ENCODE data around the gene LDB1.

DNA sequence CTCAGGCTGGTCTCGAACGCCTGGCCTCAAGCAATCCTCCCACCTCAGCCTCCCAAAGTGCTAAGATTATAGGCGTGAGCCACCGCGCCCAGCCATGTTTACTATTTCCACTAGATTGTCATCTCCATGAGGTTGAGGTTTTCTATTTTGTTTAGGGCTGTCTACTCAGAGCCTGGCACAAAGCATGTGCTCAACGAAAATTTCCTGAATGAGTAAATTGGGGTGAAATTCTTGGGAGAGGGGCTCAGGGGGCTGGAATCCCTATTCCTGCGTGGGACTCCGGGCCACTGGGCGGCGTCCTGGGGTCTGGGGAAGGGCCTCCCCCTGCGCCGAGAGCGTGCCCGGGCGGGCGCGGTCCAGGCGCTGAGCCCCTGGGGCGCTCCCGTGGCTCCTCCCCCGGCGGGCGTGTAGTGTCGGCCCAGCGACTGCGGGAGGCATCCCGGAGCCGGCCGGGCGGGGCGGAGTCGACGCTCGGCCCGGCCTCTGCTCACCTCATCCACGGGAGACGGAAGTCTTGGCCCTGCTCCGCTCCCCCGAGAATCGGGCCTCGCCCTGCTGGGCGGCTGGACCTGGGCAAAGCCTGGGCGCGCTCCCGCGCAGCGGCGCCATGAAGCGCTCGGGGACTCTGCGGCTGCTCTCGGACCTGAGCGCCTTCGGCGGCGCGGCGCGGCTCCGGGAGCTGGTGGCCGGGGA is 55.2 kb downstream of the LDB1 start, which contains the start of gene HPS6:
- TF ChIP-seq, protein P1, sequence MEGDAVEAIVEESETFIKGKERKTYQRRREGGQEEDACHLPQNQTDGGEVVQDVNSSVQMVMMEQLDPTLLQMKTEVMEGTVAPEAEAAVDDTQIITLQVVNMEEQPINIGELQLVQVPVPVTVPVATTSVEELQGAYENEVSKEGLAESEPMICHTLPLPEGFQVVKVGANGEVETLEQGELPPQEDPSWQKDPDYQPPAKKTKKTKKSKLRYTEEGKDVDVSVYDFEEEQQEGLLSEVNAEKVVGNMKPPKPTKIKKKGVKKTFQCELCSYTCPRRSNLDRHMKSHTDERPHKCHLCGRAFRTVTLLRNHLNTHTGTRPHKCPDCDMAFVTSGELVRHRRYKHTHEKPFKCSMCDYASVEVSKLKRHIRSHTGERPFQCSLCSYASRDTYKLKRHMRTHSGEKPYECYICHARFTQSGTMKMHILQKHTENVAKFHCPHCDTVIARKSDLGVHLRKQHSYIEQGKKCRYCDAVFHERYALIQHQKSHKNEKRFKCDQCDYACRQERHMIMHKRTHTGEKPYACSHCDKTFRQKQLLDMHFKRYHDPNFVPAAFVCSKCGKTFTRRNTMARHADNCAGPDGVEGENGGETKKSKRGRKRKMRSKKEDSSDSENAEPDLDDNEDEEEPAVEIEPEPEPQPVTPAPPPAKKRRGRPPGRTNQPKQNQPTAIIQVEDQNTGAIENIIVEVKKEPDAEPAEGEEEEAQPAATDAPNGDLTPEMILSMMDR (IDR thresholded peaks at IDR 0.05) = peak in 4 of 6 experiments; percentile 7 to 45 (median 20)
- peak in 3 of 4 donors; percentile 66 to 90 (median 80) for TF ChIP-seq POLR2A (IDR thresholded peaks at IDR 0.05)
- TF ChIP-seq EP300 (IDR thresholded peaks at IDR 0.05) = no peak

Measured in upper lobe of left lung (tissue), 4 donors.